CD4-positive, CD25-positive, alpha-beta regulatory T cell (primary cell): ENCODE results near the gene CC2D2A. TPM values are rescaled to one million over a fixed set of nuclear protein-coding genes. Genes with fewer than 3 reads are reported as not detected.

Experiments
- ATAC-seq, 2 donors: fragments of 150-1000 bp; cut with Tn5 transposase; one replicate each; pipeline ENCODE4 v1.10.0; 2021; ENCODE audit warnings: low read depth in 2 of 2, moderate number of reproducible peaks in 2 of 2, moderate library complexity in 1 of 2
- DNase-seq, 3 donors: peaks; one replicate each; pipeline versions ENCODE4 v3.0.0 to v3.0.0-alpha.2; 2012 to 2022; ENCODE audit warnings: mixed read lengths in 1 of 3
- H3K27ac ChIP-seq: one replicate; pipeline ENCODE4 v1.7.0; 2013; ENCODE audit warnings: mild to moderate bottlenecking, low read length; ENCODE audit not compliant: insufficient read depth, poor library complexity, severe bottlenecking
- H3K27me3 ChIP-seq: one replicate; pipeline ENCODE4 v1.7.0; 2013; ENCODE audit warnings: low read length; ENCODE audit not compliant: control insufficient read depth, insufficient read depth
- H3K36me3 ChIP-seq: one replicate; pipeline ENCODE4 v1.7.0; 2013; ENCODE audit warnings: mild to moderate bottlenecking, low read length, moderate library complexity; ENCODE audit not compliant: control insufficient read depth, insufficient read depth
- H3K4me1 ChIP-seq: 2 replicates; pipeline ENCODE4 v1.7.0; 2013; ENCODE audit warnings: mild to moderate bottlenecking, low read length; ENCODE audit not compliant: insufficient read depth, control insufficient read depth, poor library complexity, severe bottlenecking
- H3K4me3 ChIP-seq: one replicate; pipeline ENCODE4 v1.7.0; 2013; ENCODE audit warnings: low read depth, mild to moderate bottlenecking, low read length, moderate library complexity
- H3K9me3 ChIP-seq, 2 experiments: 1 replicate in 1 of 2; 2 replicates in 1 of 2; pipeline ENCODE4 v1.7.0; 2013; ENCODE audit warnings: low read length in 2 of 2, mild to moderate bottlenecking in 1 of 2, moderate library complexity in 1 of 2; ENCODE audit not compliant: control insufficient read depth in 2 of 2
- H3K27ac Mint-ChIP-seq, 3 donors: one replicate each; pipeline ENCODE4 v1.8.0; 2020 to 2022; ENCODE audit warnings: mild to moderate bottlenecking in 3 of 3, mixed read lengths in 3 of 3, moderate library complexity in 2 of 3
- H3K27me3 Mint-ChIP-seq: one replicate; pipeline ENCODE4 v1.8.0; 2022; ENCODE audit warnings: mild to moderate bottlenecking, mixed read lengths
- H3K36me3 Mint-ChIP-seq: one replicate; pipeline ENCODE4 v1.8.0; 2020; ENCODE audit warnings: mixed read lengths
- H3K4me1 Mint-ChIP-seq, 4 donors: one replicate each; pipeline ENCODE4 v1.8.0; 2020 to 2022; ENCODE audit warnings: mixed read lengths in 4 of 4, mild to moderate bottlenecking in 1 of 4
- H3K4me3 Mint-ChIP-seq, 4 donors: one replicate each; pipeline ENCODE4 v1.8.0; 2020 to 2022; ENCODE audit warnings: mild to moderate bottlenecking in 4 of 4, mixed read lengths in 4 of 4, moderate library complexity in 3 of 4
- H3K9me3 Mint-ChIP-seq, 7 donors: one replicate each; pipeline ENCODE4 v1.8.0; 2020 to 2022; ENCODE audit warnings: mixed read lengths in 7 of 7, mild to moderate bottlenecking in 3 of 7, moderate library complexity in 2 of 7
- polyA plus RNA-seq, 4 donors: library from polyadenylated mRNA; unstranded; fragments of 300-500 nt; fragmentation: Illumina TruSeq; gene quantifications; one replicate each; pipeline ENCODE4 v1.2.3, GENCODE V29; 2021
- total RNA-seq: library from RNA; stranded (reverse); gene quantifications from one replicate; pipeline ENCODE4 v1.2.3, GENCODE V29; 2022

Gene CC2D2A
- total and polyA plus RNA-seq, 5 donors from 2014 or later: 0.09 to 0.64 (median 0.50) TPM; not detected in 1

GRCh38 chr4:15488658-15489470 is 19.2 kb downstream of the CC2D2A start:
- Histone ChIP-seq H3K27me3 (peaks cover 3% of the 10 kb centered on the region), H3K4me1 (no peaks in the 10 kb centered on the region), H3K4me3 (no peak overlapping the region), H3K36me3 (no peaks in the 10 kb centered on the region), H3K9me3 (peaks cover 0 to 5% of the 10 kb centered on the region in 2 experiments), H3K27ac (no peak overlapping the region)
- H3K27ac Mint-ChIP-seq: no peak overlapping the region
- ATAC-seq: no peak
- no peak overlapping the region for H3K4me3 Mint-ChIP-seq
- peaks cover 0 to 5% (median 0%) of the 10 kb centered on the region in 4 donors for H3K4me1 Mint-ChIP-seq
- H3K27me3 Mint-ChIP-seq: peaks cover 6% of the 10 kb centered on the region
- no peak for DNase-seq
- peaks cover 1 to 36% (median 19%) of the 10 kb centered on the region in 7 donors for H3K9me3 Mint-ChIP-seq
- H3K36me3 Mint-ChIP-seq: peaks cover 10% of the 10 kb centered on the region

- Mint-ChIP-seq H3K27me3 (peaks cover 6% of the 10 kb centered on the region), H3K36me3 (peaks cover 12% of the 10 kb centered on the region), H3K9me3 (peaks cover 1 to 31% (median 18%) of the 10 kb centered on the region in 7 donors), H3K4me3 (no peak overlapping the region), H3K27ac (peak overlapping the region in 1 of 3 donors; percentile 26), H3K4me1 (peaks cover 0 to 5% (median 0%) of the 10 kb centered on the region in 4 donors)
- DNase-seq (no peak), ATAC-seq (no peak)
- H3K4me3 ChIP-seq: no peak overlapping the region
- no peaks in the 10 kb centered on the region for H3K4me1 ChIP-seq
- H3K9me3 ChIP-seq: peaks cover 0 to 5% of the 10 kb centered on the region in 2 experiments
- no peak overlapping the region for H3K27ac ChIP-seq
- peaks cover 3% of the 10 kb centered on the region for H3K27me3 ChIP-seq
- no peaks in the 10 kb centered on the region for H3K36me3 ChIP-seq
These were observed 19.9 kb downstream of the CC2D2A start for GRCh38 chr4:15489551-15489950.

GRCh38 chr4:15493411-15493810 is 23.7 kb downstream of the CC2D2A start:
- ATAC-seq: no peak
- H3K36me3 Mint-ChIP-seq: peaks cover 21% of the 10 kb centered on the region
- no peak overlapping the region for H3K4me3 ChIP-seq
- H3K27me3 ChIP-seq: peaks cover 3% of the 10 kb centered on the region
- peaks cover 17% of the 10 kb centered on the region for H3K27me3 Mint-ChIP-seq
- peaks cover 1 to 20% (median 13%) of the 10 kb centered on the region in 7 donors for H3K9me3 Mint-ChIP-seq
- H3K9me3 ChIP-seq: peaks cover 0 to 3% of the 10 kb centered on the region in 2 experiments
- no peak overlapping the region for H3K27ac Mint-ChIP-seq
- peaks cover 0 to 5% (median 0%) of the 10 kb centered on the region in 4 donors for H3K4me1 Mint-ChIP-seq
- no peaks in the 10 kb centered on the region for H3K36me3 ChIP-seq
- H3K4me3 Mint-ChIP-seq: no peak overlapping the region
- DNase-seq: no peak
- H3K4me1 ChIP-seq: no peaks in the 10 kb centered on the region
- no peak overlapping the region for H3K27ac ChIP-seq

- DNase-seq (no peak), ATAC-seq (no peak)
- no peaks in the 10 kb centered on the region for H3K27me3 ChIP-seq
- peaks cover 15% of the 10 kb centered on the region for H3K27me3 Mint-ChIP-seq
- no peaks in the 10 kb centered on the region for H3K36me3 ChIP-seq
- no peak overlapping the region for H3K27ac ChIP-seq
- H3K9me3 ChIP-seq: no peaks in the 10 kb centered on the region
- H3K36me3 Mint-ChIP-seq: peaks cover 15% of the 10 kb centered on the region
- no peaks in the 10 kb centered on the region for H3K4me1 Mint-ChIP-seq
- H3K27ac Mint-ChIP-seq: no peak overlapping the region
- no peaks in the 10 kb centered on the region for H3K4me1 ChIP-seq
- H3K4me3 Mint-ChIP-seq: no peak overlapping the region
- no peak overlapping the region for H3K4me3 ChIP-seq
- peaks cover 0 to 9% (median 0%) of the 10 kb centered on the region in 7 donors for H3K9me3 Mint-ChIP-seq
These were observed 25.9 kb downstream of the CC2D2A start for GRCh38 chr4:15495621-15496020.

- Histone ChIP-seq H3K9me3 (no peaks in the 10 kb centered on the region), H3K27ac (no peak overlapping the region), H3K36me3 (no peaks in the 10 kb centered on the region), H3K4me1 (no peaks in the 10 kb centered on the region), H3K4me3 (no peak overlapping the region), H3K27me3 (no peaks in the 10 kb centered on the region)
- Mint-ChIP-seq H3K9me3 (peaks cover 0 to 6% (median 1%) of the 10 kb centered on the region in 7 donors), H3K27ac (no peak overlapping the region), H3K27me3 (peaks cover 15% of the 10 kb centered on the region), H3K4me3 (no peak overlapping the region), H3K4me1 (no peaks in the 10 kb centered on the region), H3K36me3 (peaks cover 18% of the 10 kb centered on the region)
- ATAC-seq (no peak), DNase-seq (no peak)
These were observed 28.7 kb downstream of the CC2D2A start for GRCh38 chr4:15498356-15498755.

- Mint-ChIP-seq H3K9me3 (peaks cover 0 to 6% (median 1%) of the 10 kb centered on the region in 7 donors), H3K27me3 (peaks cover 13% of the 10 kb centered on the region), H3K4me3 (no peak overlapping the region), H3K4me1 (no peaks in the 10 kb centered on the region), H3K27ac (no peak overlapping the region), H3K36me3 (peaks cover 13% of the 10 kb centered on the region)
- Histone ChIP-seq H3K36me3 (no peaks in the 10 kb centered on the region), H3K27me3 (no peaks in the 10 kb centered on the region), H3K4me1 (no peaks in the 10 kb centered on the region), H3K4me3 (no peak overlapping the region), H3K27ac (no peak overlapping the region), H3K9me3 (no peaks in the 10 kb centered on the region)
- no peak for ATAC-seq
- no peak for DNase-seq
These were observed 31.0 kb downstream of the CC2D2A start for GRCh38 chr4:15500701-15501100.

GRCh38 chr4:15501941-15502340 is 32.3 kb downstream of the CC2D2A start:
- Histone ChIP-seq H3K27ac (no peak overlapping the region), H3K9me3 (no peaks in the 10 kb centered on the region), H3K27me3 (no peaks in the 10 kb centered on the region), H3K36me3 (no peaks in the 10 kb centered on the region), H3K4me1 (no peaks in the 10 kb centered on the region), H3K4me3 (no peak overlapping the region)
- Mint-ChIP-seq H3K4me3 (no peak overlapping the region), H3K9me3 (peaks cover 0 to 6% (median 0%) of the 10 kb centered on the region in 7 donors), H3K36me3 (peaks cover 13% of the 10 kb centered on the region), H3K27ac (no peak overlapping the region), H3K4me1 (no peaks in the 10 kb centered on the region), H3K27me3 (peaks cover 11% of the 10 kb centered on the region)
- DNase-seq: no peak
- no peak for ATAC-seq

GRCh38 chr4:15502384-15502783 is 32.7 kb downstream of the CC2D2A start:
- no peaks in the 10 kb centered on the region for H3K27me3 ChIP-seq
- H3K9me3 Mint-ChIP-seq: peaks cover 0 to 5% (median 0%) of the 10 kb centered on the region in 7 donors
- H3K4me3 Mint-ChIP-seq: no peak overlapping the region

More at GRCh38 chr4:15502384-15502783, 32.7 kb downstream of the CC2D2A start:
- ATAC-seq (no peak), DNase-seq (no peak)
- Mint-ChIP-seq H3K36me3 (peaks cover 15% of the 10 kb centered on the region), H3K4me1 (no peaks in the 10 kb centered on the region), H3K27ac (no peak overlapping the region), H3K27me3 (peaks cover 11% of the 10 kb centered on the region)
- H3K36me3 ChIP-seq: no peaks in the 10 kb centered on the region
- H3K9me3 ChIP-seq: no peaks in the 10 kb centered on the region
- no peaks in the 10 kb centered on the region for H3K4me1 ChIP-seq
- H3K4me3 ChIP-seq: no peak overlapping the region
- H3K27ac ChIP-seq: no peak overlapping the region
